DMS114 treated with DMSO at 0.1 percent for 48 hours (cell line): ENCODE data around the gene NEDD4L.

Source experiments
- DNase-seq: peaks from one replicate; lab custom pipeline; 2025; ENCODE audit not compliant: unreplicated experiment; lab: John Stamatoyannopoulos, UW

NEDD4L gene

GRCh38 chr18:58051765-58052460, 7.9 kb downstream of the NEDD4L start:
- DNase-seq, result no peak

GRCh38 chr18:58052960-58053359, 8.9 kb downstream of the NEDD4L start:
- DNase-seq, result no peak

GRCh38 chr18:58054041-58054781, 10.2 kb downstream of the NEDD4L start:
- DNase-seq, result no peak

GRCh38 chr18:58055890-58056558, 12.0 kb downstream of the NEDD4L start:
- DNase-seq, result no peak

- no peak for DNase-seq
These were observed 12.8 kb downstream of the NEDD4L start for GRCh38 chr18:58056852-58057251.

GRCh38 chr18:58057291-58057965, 13.4 kb downstream of the NEDD4L start:
- DNase-seq, result no peak

- DNase-seq, result no peak
These were observed 14.7 kb downstream of the NEDD4L start for GRCh38 chr18:58058720-58059119.

GRCh38 chr18:58060254-58060653, 16.2 kb downstream of the NEDD4L start:
- DNase-seq, result no peak

- no peak for DNase-seq
These were observed 17.3 kb downstream of the NEDD4L start for GRCh38 chr18:58061349-58061748.

GRCh38 chr18:58064406-58064998, 20.5 kb downstream of the NEDD4L start:
- DNase-seq, result no peak

GRCh38 chr18:58065956-58066355, 21.9 kb downstream of the NEDD4L start:
- DNase-seq, result no peak

- no peak for DNase-seq
These were observed 23.6 kb downstream of the NEDD4L start for GRCh38 chr18:58067601-58068000.

GRCh38 chr18:58069099-58069498, 25.1 kb downstream of the NEDD4L start:
- DNase-seq, result no peak

- DNase-seq, result no peak
These were observed 25.8 kb downstream of the NEDD4L start for GRCh38 chr18:58069721-58070292.

GRCh38 chr18:58076052-58076451, 32.0 kb downstream of the NEDD4L start:
- no peak for DNase-seq

GRCh38 chr18:58077329-58077728, 33.3 kb downstream of the NEDD4L start:
- DNase-seq, result no peak

GRCh38 chr18:58078889-58079573, 35.0 kb downstream of the NEDD4L start:
- no peak for DNase-seq

GRCh38 chr18:58080451-58080850, 36.4 kb downstream of the NEDD4L start:
- no peak for DNase-seq

- DNase-seq, result no peak
These were observed 44.1 kb downstream of the NEDD4L start for GRCh38 chr18:58087928-58088690.
